Astrocyte of the cerebellum (primary cell): ENCODE data around the gene CUBN.

Experiments used
- DNase-seq: peaks from one replicate; pipeline ENCODE4 v3.0.0-alpha.2; 2011; ENCODE audit warnings: low read depth
- H3K4me3 ChIP-seq: 2 replicates; pipeline ENCODE4 v1.5.1; 2011; ENCODE audit warnings: mild to moderate bottlenecking, low read depth, low read length, moderate library complexity
- in situ Hi-C: cut with HindIII; loops from 2 replicates; pipeline ENCODE4 v1.10.0; 2017; ENCODE audit warnings: low sequenced_read_pairs
- TF ChIP-seq, protein P1 (sequence below): IDR thresholded peaks from 2 replicates; pipeline ENCODE4 v1.5.1; 2012; ENCODE audit warnings: low read length, low read depth, moderate library complexity, mild to moderate bottlenecking; ENCODE audit errors: missing control alignments

The CUBN gene

DNA sequence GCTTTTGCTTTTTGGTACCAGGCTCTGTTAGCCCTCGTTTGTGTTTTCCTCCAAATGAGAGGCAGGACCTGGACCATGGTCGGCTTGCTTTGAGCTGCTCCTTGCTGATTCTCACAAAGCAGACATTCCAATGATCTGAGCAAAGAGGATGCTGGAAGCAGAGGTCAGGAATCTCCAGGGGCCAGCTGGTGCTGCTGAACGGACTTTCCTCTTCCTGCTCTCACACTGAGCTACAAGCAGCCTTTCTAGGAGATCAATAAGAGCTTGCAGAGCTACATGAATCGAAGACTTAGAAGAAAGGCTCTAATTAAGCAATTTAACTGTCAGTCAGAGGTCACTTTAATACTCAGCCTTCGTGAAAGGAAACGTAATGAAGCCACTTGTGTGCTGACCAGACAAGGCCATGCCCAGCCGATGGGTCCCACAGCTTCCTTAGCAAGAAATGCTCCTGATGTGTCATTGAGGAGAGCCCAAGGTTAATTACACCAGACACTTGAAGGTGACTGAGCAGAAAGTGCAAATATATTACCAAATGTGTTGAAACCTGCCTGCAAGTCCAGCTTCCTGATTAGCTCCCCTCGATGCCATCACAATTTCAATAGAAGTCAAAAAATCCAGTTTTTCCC, 161.1 kb downstream of the CUBN start:
- no peak overlapping the region for H3K4me3 ChIP-seq
- in situ Hi-C loops = no loop called here
- TF ChIP-seq, protein P1, sequence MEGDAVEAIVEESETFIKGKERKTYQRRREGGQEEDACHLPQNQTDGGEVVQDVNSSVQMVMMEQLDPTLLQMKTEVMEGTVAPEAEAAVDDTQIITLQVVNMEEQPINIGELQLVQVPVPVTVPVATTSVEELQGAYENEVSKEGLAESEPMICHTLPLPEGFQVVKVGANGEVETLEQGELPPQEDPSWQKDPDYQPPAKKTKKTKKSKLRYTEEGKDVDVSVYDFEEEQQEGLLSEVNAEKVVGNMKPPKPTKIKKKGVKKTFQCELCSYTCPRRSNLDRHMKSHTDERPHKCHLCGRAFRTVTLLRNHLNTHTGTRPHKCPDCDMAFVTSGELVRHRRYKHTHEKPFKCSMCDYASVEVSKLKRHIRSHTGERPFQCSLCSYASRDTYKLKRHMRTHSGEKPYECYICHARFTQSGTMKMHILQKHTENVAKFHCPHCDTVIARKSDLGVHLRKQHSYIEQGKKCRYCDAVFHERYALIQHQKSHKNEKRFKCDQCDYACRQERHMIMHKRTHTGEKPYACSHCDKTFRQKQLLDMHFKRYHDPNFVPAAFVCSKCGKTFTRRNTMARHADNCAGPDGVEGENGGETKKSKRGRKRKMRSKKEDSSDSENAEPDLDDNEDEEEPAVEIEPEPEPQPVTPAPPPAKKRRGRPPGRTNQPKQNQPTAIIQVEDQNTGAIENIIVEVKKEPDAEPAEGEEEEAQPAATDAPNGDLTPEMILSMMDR = no peak
- DNase-seq = peak; percentile 85

DNA sequence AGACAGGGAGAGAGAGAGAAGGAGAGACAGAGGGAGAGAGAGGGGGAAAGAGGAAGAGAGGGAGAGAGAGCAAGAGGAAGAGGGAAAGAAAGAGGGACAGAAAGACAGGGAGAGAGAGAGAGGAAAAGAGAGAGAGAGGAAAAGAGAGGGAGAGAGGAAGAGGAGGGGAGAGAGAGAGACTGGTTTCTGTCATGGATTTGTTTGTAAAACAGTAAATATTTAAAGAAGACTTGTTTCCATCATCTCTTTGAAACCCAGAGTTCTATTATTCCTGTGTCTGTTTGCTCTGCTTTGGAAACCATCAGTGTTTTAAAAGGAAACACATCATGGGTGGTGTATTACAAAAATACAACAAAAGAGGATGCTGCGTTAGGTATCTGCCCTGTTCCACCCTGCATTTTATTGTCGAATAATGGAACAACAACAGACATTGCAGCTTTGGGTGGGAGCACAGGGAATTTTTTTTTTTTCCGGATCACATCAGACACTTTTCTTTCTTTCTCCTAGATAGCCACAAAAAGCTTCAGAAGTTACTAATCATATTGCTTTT, 161.7 kb downstream of the CUBN start:
- no peak for DNase-seq
- TF ChIP-seq, protein P1 = no peak
- in situ Hi-C loops = no loop called here
- H3K4me3 ChIP-seq = no peak overlapping the region

DNA sequence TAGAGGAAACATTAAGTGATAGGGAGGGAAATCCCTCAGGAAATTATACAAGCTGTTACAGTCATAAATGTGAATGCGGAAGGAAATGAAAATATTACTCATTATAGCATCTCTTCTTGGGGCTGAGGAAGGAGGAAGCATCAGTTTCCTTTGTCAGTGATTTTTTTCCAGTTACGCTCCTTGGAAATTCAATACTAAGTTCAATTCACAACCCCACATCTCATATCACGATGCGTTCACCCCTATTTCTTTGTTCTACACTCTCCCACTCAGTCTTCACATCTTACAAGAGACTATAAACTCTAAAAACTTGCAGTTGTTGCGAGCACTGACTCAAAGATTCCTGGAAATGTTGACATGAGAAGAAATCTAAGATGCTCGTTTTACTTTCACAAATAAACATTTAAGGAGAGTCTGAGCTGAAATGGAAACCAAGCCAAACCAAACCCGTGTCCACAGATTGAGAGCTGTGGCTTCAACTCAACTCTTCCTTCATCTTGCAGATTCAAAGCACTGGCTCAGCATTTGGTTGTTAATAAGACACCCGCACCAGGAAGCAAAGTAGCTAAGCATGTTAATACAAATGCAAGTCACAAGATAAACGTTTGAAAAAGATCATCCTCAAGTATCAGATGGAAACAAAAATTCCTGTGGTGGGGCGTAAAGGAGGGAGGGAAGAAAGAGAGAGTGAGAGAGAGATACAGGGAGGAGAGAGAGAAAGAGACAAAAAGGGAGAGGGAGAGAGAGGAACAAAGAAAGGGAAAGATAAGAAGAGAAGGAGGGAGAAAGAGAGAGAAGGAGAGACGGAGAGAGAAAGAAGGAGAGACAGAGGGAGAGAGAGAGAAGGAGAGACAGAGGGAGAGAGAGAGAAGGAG, 162.4 kb downstream of the CUBN start:
- TF ChIP-seq, protein P1 = no peak
- in situ Hi-C loops = no loop called here
- peak; percentile 69 for DNase-seq
- H3K4me3 ChIP-seq = no peak overlapping the region

DNA sequence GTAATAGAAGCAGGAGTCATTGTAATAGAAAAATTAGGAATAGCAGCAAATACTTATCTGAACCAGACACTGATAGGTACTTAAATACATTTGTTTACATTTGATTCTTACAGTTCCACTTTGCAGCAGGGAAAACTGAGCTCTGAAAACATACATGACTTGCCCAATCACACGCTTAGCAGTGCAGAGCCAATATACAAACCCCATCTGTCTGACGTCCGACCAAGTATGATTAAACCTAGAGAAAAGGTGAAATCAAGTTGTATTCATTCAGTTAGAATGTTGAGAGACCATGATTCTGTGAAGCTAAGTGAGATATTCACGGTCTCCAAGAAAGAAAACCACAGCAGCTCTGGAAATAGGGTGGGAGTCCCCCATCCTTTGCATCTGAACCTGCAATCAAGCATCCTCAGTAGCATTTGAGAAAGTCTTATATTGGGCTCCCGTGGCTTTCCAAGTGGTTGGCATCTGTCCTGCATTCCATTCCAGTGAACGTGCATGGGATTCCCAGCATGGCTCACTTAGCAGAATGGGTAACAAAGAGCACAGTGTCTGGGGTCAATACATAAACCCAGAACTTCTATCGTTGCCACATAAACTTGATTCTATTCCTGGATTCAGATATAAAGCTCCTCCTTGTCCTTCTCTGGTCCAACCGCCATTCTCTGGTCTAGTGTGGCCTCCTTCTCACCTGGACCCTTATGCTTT, 163.7 kb downstream of the CUBN start:
- in situ Hi-C loops = no loop called here
- TF ChIP-seq, protein P1 = no peak
- DNase-seq = peak; percentile 100
- no peak overlapping the region for H3K4me3 ChIP-seq

DNA sequence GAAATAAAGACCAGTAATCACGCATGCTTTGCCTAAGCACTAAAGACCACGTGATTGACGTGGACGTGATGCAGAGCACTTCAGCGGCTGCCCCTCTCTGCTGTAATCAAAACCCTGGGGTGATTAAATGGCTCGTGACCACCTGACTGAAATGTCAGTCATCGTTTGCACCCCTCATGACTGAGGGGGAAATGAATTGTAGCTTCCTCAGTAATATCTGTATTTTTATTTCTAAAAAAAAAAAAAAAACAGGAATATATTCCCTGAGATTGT, 164.3 kb downstream of the CUBN start:
- in situ Hi-C loops = no loop called here
- no peak for DNase-seq
- TF ChIP-seq, protein P1 = no peak
- no peak overlapping the region for H3K4me3 ChIP-seq

DNA sequence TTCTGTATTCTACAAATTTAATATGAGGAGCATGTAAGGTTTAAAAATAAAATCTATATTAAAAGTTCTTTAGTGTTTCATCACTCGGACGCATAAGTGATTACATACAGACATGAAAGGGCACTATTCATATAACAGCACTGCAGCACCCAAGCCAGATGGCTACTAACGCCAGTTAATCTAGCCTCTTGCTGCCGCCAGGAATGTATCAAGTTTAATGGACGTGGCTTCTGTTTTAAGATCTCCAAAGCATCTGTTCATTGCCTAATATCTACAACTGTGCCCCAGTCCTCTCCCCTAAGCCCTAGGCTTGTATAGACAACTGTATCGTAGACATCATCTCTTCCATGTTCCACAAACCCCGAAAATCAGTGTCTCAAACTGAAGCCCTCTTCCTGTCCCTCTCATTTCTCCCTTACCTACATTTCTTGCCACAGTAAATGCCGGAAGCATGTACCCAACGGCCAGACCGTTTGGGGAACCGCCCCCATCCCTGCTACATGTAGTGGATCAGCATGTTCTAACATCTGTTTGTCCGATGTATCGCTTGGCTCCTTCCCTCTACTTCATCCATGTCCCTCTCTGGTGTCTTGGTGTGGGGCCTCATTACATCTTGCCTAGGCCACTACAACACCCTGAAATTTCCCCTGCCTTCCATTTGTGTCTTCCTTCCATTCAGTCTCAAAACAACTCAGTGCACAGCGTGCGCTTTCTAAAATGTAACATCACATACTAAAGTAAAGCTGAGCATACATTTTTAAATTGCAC, 164.9 kb downstream of the CUBN start:
- H3K4me3 ChIP-seq = no peak overlapping the region
- TF ChIP-seq, protein P1 = no peak
- in situ Hi-C loops = no loop called here
- no peak for DNase-seq
